ENCODE measurements around the gene PITHD1.

DNA sequence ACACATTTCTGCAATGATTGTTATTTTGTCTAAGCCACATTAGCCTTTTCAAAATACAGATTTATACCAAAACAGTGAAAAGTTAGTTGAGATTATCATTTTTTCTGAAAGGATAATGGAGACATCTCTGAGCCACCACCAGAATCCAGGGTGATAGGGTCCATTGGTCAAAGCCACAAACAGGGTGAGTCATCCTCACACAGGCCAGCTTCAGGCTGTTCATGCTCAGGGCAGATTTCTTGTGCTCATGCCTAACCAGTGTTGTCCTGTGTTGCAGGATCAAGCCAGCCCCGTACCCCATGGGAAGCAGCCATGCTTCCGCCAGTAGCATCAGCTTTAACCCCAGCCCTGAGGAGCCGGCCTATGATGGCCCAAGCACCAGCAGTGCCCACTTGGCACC is 21.5 kb upstream of the PITHD1 start:
- TF ChIP-seq EP300 (IDR thresholded peaks at IDR 0.05) (no peak), CTCF (IDR thresholded peaks at IDR 0.05) (no peak), POLR2AphosphoS5 (IDR thresholded peaks at IDR 0.05) (no peak), POLR2A (IDR thresholded peaks at IDR 0.05) (no peak)

All from upper lobe of left lung (tissue), 4 donors.